NT2/D1 (cell line): ENCODE measurements around the gene ZHX3.

Experiments used
- YY1 ChIP-seq: IDR thresholded peaks from 2 replicates; pipeline ENCODE4 v1.6.1; 2011; ENCODE audit not compliant: insufficient read length, insufficient read depth
- ZNF274 ChIP-seq: IDR thresholded peaks from 2 replicates; pipeline ENCODE4 v1.6.1; 2011; ENCODE audit warnings: mild to moderate bottlenecking, low read depth, low read length

GRCh38 chr20:41345729-41346067 lies 28.2 kb upstream of the ZHX3 start:
- TF ChIP-seq YY1 (no peak), ZNF274 (no peak)
